Body of pancreas (tissue), 4 donors: Measurements from ENCODE around the gene PSD2. TPM values are rescaled to one million over a fixed set of nuclear protein-coding genes. Genes with fewer than 3 reads are reported as not detected.

Source experiments
- ATAC-seq: fragments of 150-250 bp; one replicate; pipeline ENCODE4 v1.9.1; 2016
- DNase-seq, 4 donors: peaks; one replicate each; pipeline ENCODE4 v3.0.0-alpha.2; 2019
- H3K27ac ChIP-seq, 4 donors: fragments of 200-600 bp; sonication (generic); 1 replicate in 3 of 4; 2 replicates in 1 of 4; pipeline versions ENCODE4 v1.5.1 to v1.6.1; 2016 to 2019; ENCODE audit warnings: mild to moderate bottlenecking in 1 of 4, mixed read lengths in 1 of 4, moderate library complexity in 1 of 4
- H3K27me3 ChIP-seq, 2 donors: fragments of 200-600 bp; sonication (generic); one replicate each; pipeline ENCODE4 v1.6.0; 2016; ENCODE audit warnings: mild to moderate bottlenecking in 1 of 2
- H3K36me3 ChIP-seq, 2 donors: fragments of 200-600 bp; sonication (generic); replicated peaks in 1 of 2; 2 replicates each; pipeline ENCODE4 v1.5.1; 2016; ENCODE audit warnings: low read depth in 2 of 2; ENCODE audit not compliant: insufficient read depth in 1 of 2
- H3K4me1 ChIP-seq: fragments of 200-600 bp; sonication (generic); one replicate; pipeline ENCODE4 v1.6.0; 2016
- H3K4me3 ChIP-seq, 2 donors: fragments of 200-600 bp; sonication (generic); 1 replicate in 1 of 2; 2 replicates in 1 of 2; pipeline ENCODE4 v1.5.1; 2016 to 2019
- H3K9me3 ChIP-seq, 3 donors: fragments of 200-600 bp; sonication (generic); 1 replicate in 2 of 3; 2 replicates in 1 of 3; pipeline ENCODE4 v1.5.1; 2016
- CTCF ChIP-seq, 7 experiments: fragments of 450-650 bp in 4 of 7; fragments of 200-600 bp in 3 of 7; sonication (generic) in 3 of 7; IDR thresholded peaks; one replicate each; pipeline ENCODE4 v1.5.1; 2016 to 2019; ENCODE audit warnings: antibody characterized with exemption in 7 of 7
- POLR2A ChIP-seq, 3 donors: fragments of 450-650 bp; IDR thresholded peaks; one replicate each; pipeline ENCODE4 v1.6.1; 2016; ENCODE audit warnings: antibody characterized with exemption in 3 of 3, mild to moderate bottlenecking in 2 of 3
- WGBS, 2 donors: methylation state at CpG; one replicate each; pipeline ENCODE4 v1.1.5; 2017; 5-methylcytosine and 5-hydroxymethylcytosine counted together
- intact Hi-C: fragments of 100-400 bp; cut with DNase I; formaldehyde crosslinking; loops from one replicate; pipeline ENCODE4 v1.15.1; 2023
- total RNA-seq, 2 donors: library from RNA; depleted of rRNA; stranded (reverse); fragments of >200 nt; gene quantifications; one replicate each; pipeline ENCODE4 v1.1.0, GENCODE V29; 2016

PSD2 gene
- total RNA-seq, 2 donors from 2014 or later: 0.52 TPM; not detected in 1

GRCh38 chr5:139772089-139772791 lies 23.4 kb upstream of the PSD2 start:
- intact Hi-C loops: no loop called here
- Histone ChIP-seq H3K27me3 (no peaks in the 10 kb centered on the region), H3K4me3 (no peak overlapping the region), H3K27ac (no peak overlapping the region), H3K9me3 (no peaks in the 10 kb centered on the region), H3K4me1 (peaks cover 6% of the 10 kb centered on the region), H3K36me3 (no peaks in the 10 kb centered on the region)
- no peak for DNase-seq
- no peak for TF ChIP-seq CTCF (IDR thresholded peaks at IDR 0.05)
- no peak for TF ChIP-seq POLR2A (IDR thresholded peaks at IDR 0.05)
- WGBS, 2 donors: 85 to 87% methylated on average over 8 of the region's 8 CpGs
- no peak for ATAC-seq

- Histone ChIP-seq H3K36me3 (no peaks in the 10 kb centered on the region), H3K27ac (no peak overlapping the region), H3K4me1 (peaks cover 6% of the 10 kb centered on the region), H3K27me3 (no peaks in the 10 kb centered on the region), H3K4me3 (no peak overlapping the region), H3K9me3 (no peaks in the 10 kb centered on the region)
- ATAC-seq: no peak
- intact Hi-C loops: no loop called here
- WGBS, 2 donors: 79 to 85% methylated on average over 5 of the region's 5 CpGs
- no peak for DNase-seq
- TF ChIP-seq CTCF (IDR thresholded peaks at IDR 0.05): no peak
- no peak for TF ChIP-seq POLR2A (IDR thresholded peaks at IDR 0.05)
Observed at GRCh38 chr5:139772927-139773690, 22.5 kb upstream of the PSD2 start.

- peak; percentile 70 to 84 (median 76) for DNase-seq
- TF ChIP-seq POLR2A (IDR thresholded peaks at IDR 0.05) (no peak), CTCF (IDR thresholded peaks at IDR 0.05) (peak; percentile 70 to 93 (median 85))
- WGBS, 2 donors: 17 to 58% methylated on average over 9 to 32 of the region's 32 CpGs
- Histone ChIP-seq H3K4me1 (peaks cover 6% of the 10 kb centered on the region), H3K9me3 (no peaks in the 10 kb centered on the region), H3K4me3 (no peak overlapping the region), H3K27me3 (no peaks in the 10 kb centered on the region), H3K36me3 (no peaks in the 10 kb centered on the region), H3K27ac (no peak overlapping the region)
- intact Hi-C loops: no loop called here
- peak; percentile 84 for ATAC-seq
Observed at GRCh38 chr5:139774980-139775661, 20.5 kb upstream of the PSD2 start.

- Histone ChIP-seq H3K27ac (no peak overlapping the region), H3K36me3 (no peaks in the 10 kb centered on the region), H3K27me3 (no peaks in the 10 kb centered on the region), H3K4me1 (peaks cover 6% of the 10 kb centered on the region), H3K9me3 (no peaks in the 10 kb centered on the region), H3K4me3 (no peak overlapping the region)
- 47 to 64% methylated on average over 6 of the region's 7 CpGs for WGBS, 2 donors
- DNase-seq (no peak), ATAC-seq (no peak)
- TF ChIP-seq CTCF (IDR thresholded peaks at IDR 0.05) (no peak), POLR2A (IDR thresholded peaks at IDR 0.05) (no peak)
- intact Hi-C loops: no loop called here
Observed at GRCh38 chr5:139775872-139776271, 19.7 kb upstream of the PSD2 start.
